ENCODE measurements around the gene ENKD1. TPM values are rescaled to one million over a fixed set of nuclear protein-coding genes. Genes with fewer than 3 reads are reported as not detected.

The ENKD1 gene
- total RNA-seq, 4 donors from 2014 or later = 14.5 to 21.2 (median 17.5) TPM

GRCh38 chr16:67663877-67664222 is 2.7 kb downstream of the ENKD1 start:
- 93 to 96% methylated on average over 5 to 6 of the region's 6 CpGs for WGBS, 2 donors
- H3K4me3 ChIP-seq (ENCODE audit: low read depth, poor library complexity, severe bottlenecking) = no peak overlapping the region
- no peak for TF ChIP-seq CTCF (IDR thresholded peaks at IDR 0.05)
- no peak for TF ChIP-seq POLR2A (IDR thresholded peaks at IDR 0.05)
- no peak for DNase-seq (ENCODE audit: low spot score in 2 of 2)
- intact Hi-C loops (cut with DNase I; ENCODE audit: low total_unique reads) = no loop called here

GRCh38 chr16:67663151-67663876 is 3.2 kb downstream of the ENKD1 start:
- 79 to 82% methylated on average over 16 to 22 of the region's 25 CpGs for WGBS, 2 donors
- no peak for DNase-seq (ENCODE audit: low spot score in 2 of 2)
- TF ChIP-seq POLR2A (IDR thresholded peaks at IDR 0.05) (no peak), CTCF (IDR thresholded peaks at IDR 0.05) (no peak)
- intact Hi-C loops (cut with DNase I; ENCODE audit: low total_unique reads) = no loop called here
- H3K4me3 ChIP-seq (ENCODE audit: low read depth, poor library complexity, severe bottlenecking) = no peak overlapping the region

GRCh38 chr16:67662653-67663010 is 3.9 kb downstream of the ENKD1 start:
- intact Hi-C loops (cut with DNase I; ENCODE audit: low total_unique reads) = no loop called here
- H3K4me3 ChIP-seq (ENCODE audit: low read depth, poor library complexity, severe bottlenecking) = no peak overlapping the region
- no peak for DNase-seq (ENCODE audit: low spot score in 2 of 2)
- TF ChIP-seq POLR2A (IDR thresholded peaks at IDR 0.05) (no peak), CTCF (IDR thresholded peaks at IDR 0.05) (no peak)

GRCh38 chr16:67661886-67662652 is 4.5 kb downstream of the ENKD1 start:
- intact Hi-C loops (cut with DNase I; ENCODE audit: low total_unique reads) = no loop called here
- no peak for DNase-seq (ENCODE audit: low spot score in 2 of 2)
- WGBS, 2 donors = 93 to 94% methylated on average over 24 to 34 of the region's 34 CpGs
- no peak overlapping the region for H3K4me3 ChIP-seq (ENCODE audit: low read depth, poor library complexity, severe bottlenecking)
- no peak for TF ChIP-seq POLR2A (IDR thresholded peaks at IDR 0.05)
- no peak for TF ChIP-seq CTCF (IDR thresholded peaks at IDR 0.05)

- H3K4me3 ChIP-seq (ENCODE audit: low read depth, poor library complexity, severe bottlenecking) = no peak overlapping the region
- intact Hi-C loops (cut with DNase I; ENCODE audit: low total_unique reads) = no loop called here
- TF ChIP-seq POLR2A (IDR thresholded peaks at IDR 0.05) = no peak
- no peak for TF ChIP-seq CTCF (IDR thresholded peaks at IDR 0.05)
- 1 to 17% methylated on average over 14 to 39 of the region's 39 CpGs for WGBS, 2 donors
- DNase-seq (ENCODE audit: low spot score in 2 of 2) = no peak
These were observed 5.3 kb downstream of the ENKD1 start for GRCh38 chr16:67661101-67661761.

Data from lower leg skin (tissue), 4 donors.